ENCODE measurements around the gene NCEH1. TPM values are rescaled to one million over a fixed set of nuclear protein-coding genes. Genes with fewer than 3 reads are reported as not detected.

NCEH1 gene
- total and polyA plus RNA-seq, 3 experiments from 2014 or later, result 3.5 to 12.9 (median 9.1) TPM

DNA sequence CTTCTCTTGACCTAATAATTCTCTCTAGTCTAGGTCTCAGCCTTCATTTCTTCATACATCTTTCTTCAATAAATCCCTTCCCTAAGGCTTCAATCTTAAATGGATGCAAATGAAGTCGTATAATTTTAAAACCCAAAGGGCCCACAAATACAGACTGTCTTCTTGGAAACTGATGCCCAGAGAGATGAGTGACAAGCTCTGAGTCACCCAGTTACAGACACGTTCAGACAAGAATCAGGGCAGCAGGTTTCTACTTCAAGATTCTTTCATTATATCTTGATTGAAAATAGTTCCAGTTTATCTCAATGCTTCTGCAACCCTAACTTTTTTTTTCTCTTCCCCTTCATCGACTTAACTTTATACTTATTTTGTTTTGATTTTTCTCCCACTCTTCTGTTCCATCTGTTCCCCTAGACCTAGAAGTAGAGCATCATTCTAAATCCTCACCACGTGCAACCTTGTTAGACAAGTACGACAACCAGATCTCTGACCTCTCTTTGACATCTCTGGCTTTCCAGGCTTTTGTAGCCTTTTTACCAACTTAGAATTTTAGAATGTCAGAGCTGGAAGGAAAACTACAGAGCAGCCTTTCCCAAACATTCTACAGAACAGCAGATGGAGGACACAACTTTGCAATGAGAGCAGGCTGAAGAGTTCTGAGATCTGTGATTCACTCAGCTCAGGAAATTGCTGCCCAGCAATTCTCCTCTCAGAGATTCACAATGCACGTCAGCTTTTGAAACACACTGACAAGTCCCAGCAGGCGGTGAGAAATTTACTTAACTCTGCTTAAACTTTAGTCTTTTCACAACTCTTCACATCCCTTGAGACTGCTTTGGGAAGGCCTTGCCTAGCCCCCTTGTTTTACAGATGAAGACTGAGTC is 25.3 kb downstream of the NCEH1 start:
- Mint-ChIP-seq H3K4me1 (peaks cover 0 to 3% (median 0%) of the 10 kb centered on the region in 3 donors), H3K27ac (peak overlapping the region in 1 of 8 donors; percentile 21), H3K4me3 (no peak overlapping the region), H3K9me3 (no peaks in the 10 kb centered on the region), H3K27me3 (no peaks in the 10 kb centered on the region), H3K36me3 (peaks cover 0 to 8% (median 0%) of the 10 kb centered on the region in 3 donors)
- Histone ChIP-seq H3K4me3 (ENCODE audit: low read length) (no peak overlapping the region), H3K36me3 (ENCODE audit: insufficient read depth, low read length) (no peaks in the 10 kb centered on the region), H3K4me1 (ENCODE audit: insufficient read depth, low read length) (no peaks in the 10 kb centered on the region), H3K9me3 (ENCODE audit: low read length) (no peaks in the 10 kb centered on the region), H3K27ac (ENCODE audit: low read depth, low read length) (no peak overlapping the region), H3K27me3 (ENCODE audit: insufficient read depth, low read length, poor library complexity, severe bottlenecking) (no peaks in the 10 kb centered on the region)
- POLR2A ChIA-PET, result no interaction called here
- CTCF ChIA-PET, result interaction anchor here (1.1 to 1.4 kb wide), 2 partner anchors 9 to 10 kb away, joined by 3 to 5 read pairs; no protein-coding TSS in a partner anchor
- no peak for DNase-seq

DNA sequence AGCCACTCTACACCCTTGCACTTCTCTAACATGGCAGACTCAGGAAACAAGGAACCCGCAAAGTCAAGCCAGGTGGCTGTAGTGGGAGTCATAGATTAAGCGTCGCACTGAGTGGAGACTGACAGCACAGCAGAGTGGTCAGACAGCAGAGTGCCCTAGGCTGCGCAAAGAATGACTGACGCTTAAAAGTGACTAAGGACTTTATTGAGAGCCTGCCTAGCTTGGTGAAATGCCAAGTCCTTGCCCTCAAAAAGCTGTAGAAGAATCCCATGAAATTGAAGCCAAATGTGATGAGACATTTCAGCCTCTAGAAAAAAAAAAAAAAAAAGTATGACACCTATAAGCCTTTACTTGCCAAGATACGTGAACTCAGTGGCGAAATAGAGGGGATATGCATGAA is 30.2 kb downstream of the NCEH1 start:
- no peaks in the 10 kb centered on the region for H3K9me3 ChIP-seq (ENCODE audit: low read length)
- no peak for DNase-seq
- Mint-ChIP-seq H3K27ac (peak overlapping the region in 1 of 8 donors; percentile 59), H3K9me3 (peaks cover 0 to 5% (median 0%) of the 10 kb centered on the region in 5 donors), H3K27me3 (no peaks in the 10 kb centered on the region), H3K36me3 (peaks cover 0 to 4% (median 2%) of the 10 kb centered on the region in 3 donors), H3K4me1 (peaks cover 0 to 4% (median 2%) of the 10 kb centered on the region in 3 donors), H3K4me3 (no peak overlapping the region)
- no peak overlapping the region for H3K4me3 ChIP-seq (ENCODE audit: low read length)
- H3K27ac ChIP-seq (ENCODE audit: low read depth, low read length), result no peak overlapping the region
- CTCF ChIA-PET, result no interaction called here
- no peaks in the 10 kb centered on the region for H3K27me3 ChIP-seq (ENCODE audit: insufficient read depth, low read length, poor library complexity, severe bottlenecking)
- H3K4me1 ChIP-seq (ENCODE audit: insufficient read depth, low read length), result no peaks in the 10 kb centered on the region
- POLR2A ChIA-PET, result no interaction called here
- H3K36me3 ChIP-seq (ENCODE audit: insufficient read depth, low read length), result no peaks in the 10 kb centered on the region

DNA sequence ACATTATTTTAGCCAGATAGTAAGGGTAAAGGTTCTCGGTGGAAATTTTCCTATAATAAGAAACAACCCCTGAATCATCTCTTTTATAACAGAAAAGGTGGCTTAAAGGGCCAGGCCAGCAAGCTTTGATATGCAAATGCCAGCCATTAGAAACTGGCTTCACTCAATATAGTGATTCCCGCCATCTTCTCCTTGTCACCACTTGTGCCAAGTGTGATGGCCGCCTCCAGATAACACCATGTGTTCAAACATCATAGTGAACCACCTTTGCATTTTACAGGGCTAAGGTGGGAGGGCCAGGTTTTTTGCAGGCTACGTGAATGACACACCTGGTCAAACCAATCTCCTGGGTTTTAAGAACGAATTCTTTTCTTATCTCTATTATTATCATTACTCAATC is 31.3 kb downstream of the NCEH1 start:
- no peaks in the 10 kb centered on the region for H3K4me1 ChIP-seq (ENCODE audit: insufficient read depth, low read length)
- no peaks in the 10 kb centered on the region for H3K9me3 ChIP-seq (ENCODE audit: low read length)
- Mint-ChIP-seq H3K9me3 (peaks cover 0 to 5% (median 0%) of the 10 kb centered on the region in 5 donors), H3K27me3 (no peaks in the 10 kb centered on the region), H3K4me1 (peaks cover 0 to 8% (median 2%) of the 10 kb centered on the region in 3 donors), H3K36me3 (peaks cover 0 to 4% (median 0%) of the 10 kb centered on the region in 3 donors), H3K4me3 (no peak overlapping the region), H3K27ac (no peak overlapping the region)
- H3K4me3 ChIP-seq (ENCODE audit: low read length), result no peak overlapping the region
- POLR2A ChIA-PET, result no interaction called here
- H3K27me3 ChIP-seq (ENCODE audit: insufficient read depth, low read length, poor library complexity, severe bottlenecking), result no peaks in the 10 kb centered on the region
- H3K36me3 ChIP-seq (ENCODE audit: insufficient read depth, low read length), result no peaks in the 10 kb centered on the region
- CTCF ChIA-PET, result interaction anchor here (1.3 kb wide), 1 partner anchor 218 kb away, joined by 3 read pairs; no protein-coding TSS in a partner anchor
- H3K27ac ChIP-seq (ENCODE audit: low read depth, low read length), result no peak overlapping the region
- no peak for DNase-seq

DNA sequence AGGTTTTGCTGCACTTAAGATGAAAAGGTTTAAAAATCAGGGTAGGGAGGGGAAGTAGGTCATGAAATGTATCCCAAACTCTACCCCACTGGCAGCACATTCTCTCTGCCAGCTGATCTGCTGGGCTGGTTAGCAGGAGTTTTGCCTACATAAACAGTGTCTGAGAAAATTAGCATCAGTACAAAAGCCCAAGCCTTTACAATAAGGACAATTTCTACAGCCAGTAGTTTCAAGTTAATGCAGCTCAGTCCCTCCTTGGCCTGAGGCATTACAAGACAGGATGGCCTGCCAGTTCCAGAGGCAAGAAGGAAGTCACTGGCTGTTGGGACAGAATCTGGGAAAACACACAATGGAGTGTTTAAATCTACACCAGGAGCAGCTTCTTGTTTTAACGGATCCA is 32.8 kb downstream of the NCEH1 start:
- no peaks in the 10 kb centered on the region for H3K9me3 ChIP-seq (ENCODE audit: low read length)
- ChIA-PET CTCF (interaction anchor here (0.9 kb wide), 1 partner anchor 11 kb away, joined by 5 read pairs; no protein-coding TSS in a partner anchor), POLR2A (interaction anchor here (1.0 kb wide), 1 partner anchor 85 kb away, joined by 4 read pairs; no protein-coding TSS in a partner anchor)
- no peak for DNase-seq
- H3K4me1 ChIP-seq (ENCODE audit: insufficient read depth, low read length), result no peaks in the 10 kb centered on the region
- H3K4me3 ChIP-seq (ENCODE audit: low read length), result no peak overlapping the region
- H3K27ac Mint-ChIP-seq, result no peak overlapping the region
- no peak overlapping the region for H3K27ac ChIP-seq (ENCODE audit: low read depth, low read length)
- no peak overlapping the region for H3K4me3 Mint-ChIP-seq
- H3K36me3 ChIP-seq (ENCODE audit: insufficient read depth, low read length), result no peaks in the 10 kb centered on the region
- H3K27me3 Mint-ChIP-seq, result no peaks in the 10 kb centered on the region
- H3K4me1 Mint-ChIP-seq, result peaks cover 0 to 8% (median 3%) of the 10 kb centered on the region in 3 donors
- H3K27me3 ChIP-seq (ENCODE audit: insufficient read depth, low read length, poor library complexity, severe bottlenecking), result no peaks in the 10 kb centered on the region
- H3K9me3 Mint-ChIP-seq, result peaks cover 0 to 5% (median 0%) of the 10 kb centered on the region in 5 donors
- H3K36me3 Mint-ChIP-seq, result peaks cover 0 to 4% (median 0%) of the 10 kb centered on the region in 3 donors

DNA sequence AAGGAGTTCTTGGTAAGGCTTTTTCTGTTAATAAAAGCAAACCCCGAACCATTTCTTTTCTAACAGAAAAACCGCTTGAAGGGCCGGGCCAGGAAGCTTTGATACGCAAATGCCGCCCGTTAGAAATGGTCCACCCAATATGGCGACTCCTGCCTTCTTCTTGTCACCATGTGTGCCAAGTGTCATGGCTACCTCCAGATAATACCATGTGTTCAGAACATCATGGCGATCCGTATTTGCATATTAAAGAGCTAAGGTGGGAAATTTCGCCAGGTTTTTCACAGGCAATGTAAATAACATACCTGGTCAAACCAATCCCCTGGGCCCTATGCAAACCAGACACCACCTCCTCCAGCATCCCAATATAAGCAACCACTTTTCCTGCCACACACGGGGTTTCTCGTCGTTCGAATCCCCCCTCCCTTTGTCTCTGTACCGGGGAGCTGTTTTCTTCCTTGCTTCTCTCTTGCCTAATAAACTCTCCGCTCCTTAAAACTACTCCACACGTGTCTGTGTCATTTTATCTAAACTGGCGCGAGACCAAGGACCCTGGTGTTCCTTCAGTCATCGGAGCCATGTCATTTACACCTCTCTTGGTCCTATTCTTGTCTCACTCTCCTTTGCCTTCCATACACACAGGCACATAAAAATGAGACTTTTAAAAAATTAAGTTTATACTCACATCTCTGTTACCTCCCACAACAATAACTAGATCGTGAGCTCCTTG is 34.5 kb downstream of the NCEH1 start:
- no peaks in the 10 kb centered on the region for H3K9me3 ChIP-seq (ENCODE audit: low read length)
- Mint-ChIP-seq H3K9me3 (peaks cover 0 to 5% (median 0%) of the 10 kb centered on the region in 5 donors), H3K27ac (peak overlapping the region in 1 of 8 donors; percentile 89), H3K4me1 (peaks cover 0 to 8% (median 3%) of the 10 kb centered on the region in 3 donors), H3K27me3 (no peaks in the 10 kb centered on the region), H3K4me3 (no peak overlapping the region), H3K36me3 (peaks cover 0 to 4% (median 0%) of the 10 kb centered on the region in 3 donors)
- no peaks in the 10 kb centered on the region for H3K36me3 ChIP-seq (ENCODE audit: insufficient read depth, low read length)
- CTCF ChIA-PET, result interaction anchor here (1.2 to 1.3 kb wide), 2 partner anchors 9 to 15 kb away, joined by 3 to 5 read pairs; no protein-coding TSS in a partner anchor
- H3K27me3 ChIP-seq (ENCODE audit: insufficient read depth, low read length, poor library complexity, severe bottlenecking), result no peaks in the 10 kb centered on the region
- no peak overlapping the region for H3K4me3 ChIP-seq (ENCODE audit: low read length)
- no peak overlapping the region for H3K27ac ChIP-seq (ENCODE audit: low read depth, low read length)
- no peaks in the 10 kb centered on the region for H3K4me1 ChIP-seq (ENCODE audit: insufficient read depth, low read length)
- no peak for DNase-seq
- POLR2A ChIA-PET, result no interaction called here

- Mint-ChIP-seq H3K27ac (no peak overlapping the region), H3K36me3 (peaks cover 0 to 4% (median 0%) of the 10 kb centered on the region in 3 donors), H3K9me3 (peaks cover 0 to 5% (median 0%) of the 10 kb centered on the region in 5 donors), H3K4me3 (no peak overlapping the region), H3K27me3 (no peaks in the 10 kb centered on the region), H3K4me1 (peaks cover 0 to 8% (median 3%) of the 10 kb centered on the region in 3 donors)
- DNase-seq, result peak in 2 of 5 donors; percentile 23 to 26
- no peaks in the 10 kb centered on the region for H3K27me3 ChIP-seq (ENCODE audit: insufficient read depth, low read length, poor library complexity, severe bottlenecking)
- no peaks in the 10 kb centered on the region for H3K36me3 ChIP-seq (ENCODE audit: insufficient read depth, low read length)
- POLR2A ChIA-PET, result no interaction called here
- CTCF ChIA-PET, result interaction anchor here (1.2 kb wide), 2 partner anchors 14 to 23 kb away, joined by 3 read pairs; no protein-coding TSS in a partner anchor
- no peaks in the 10 kb centered on the region for H3K9me3 ChIP-seq (ENCODE audit: low read length)
- no peak overlapping the region for H3K27ac ChIP-seq (ENCODE audit: low read depth, low read length)
- no peaks in the 10 kb centered on the region for H3K4me1 ChIP-seq (ENCODE audit: insufficient read depth, low read length)
- no peak overlapping the region for H3K4me3 ChIP-seq (ENCODE audit: low read length)
Observed at GRCh38 chr3:172675441-172676193, 35.2 kb downstream of the NCEH1 start.

GRCh38 chr3:172673210-172673679 is 37.6 kb downstream of the NCEH1 start:
- Histone ChIP-seq H3K4me3 (ENCODE audit: low read length) (no peak overlapping the region), H3K36me3 (ENCODE audit: insufficient read depth, low read length) (no peaks in the 10 kb centered on the region), H3K9me3 (ENCODE audit: low read length) (no peaks in the 10 kb centered on the region), H3K27me3 (ENCODE audit: insufficient read depth, low read length, poor library complexity, severe bottlenecking) (no peaks in the 10 kb centered on the region), H3K27ac (ENCODE audit: low read depth, low read length) (no peak overlapping the region), H3K4me1 (ENCODE audit: insufficient read depth, low read length) (no peaks in the 10 kb centered on the region)
- Mint-ChIP-seq H3K36me3 (no peaks in the 10 kb centered on the region), H3K4me1 (peaks cover 0 to 8% (median 3%) of the 10 kb centered on the region in 3 donors), H3K4me3 (no peak overlapping the region), H3K9me3 (no peaks in the 10 kb centered on the region), H3K27me3 (no peaks in the 10 kb centered on the region), H3K27ac (no peak overlapping the region)
- CTCF ChIA-PET, result interaction anchor here (1.0 to 2.3 kb wide), 5 partner anchors 10 to 341 kb away, joined by 3 to 8 read pairs (median 4); no protein-coding TSS in a partner anchor
- peak in 3 of 5 donors; percentile 15 to 56 (median 17) for DNase-seq
- POLR2A ChIA-PET, result no interaction called here

Data from CD8-positive, alpha-beta memory T cell (primary cell).